Measurements from ENCODE around the gene PSMD13.

- TF ChIP-seq POLR2A (IDR thresholded peaks at IDR 0.05) = peak in 1 of 2 donors; percentile 86
- TF ChIP-seq, protein P1, sequence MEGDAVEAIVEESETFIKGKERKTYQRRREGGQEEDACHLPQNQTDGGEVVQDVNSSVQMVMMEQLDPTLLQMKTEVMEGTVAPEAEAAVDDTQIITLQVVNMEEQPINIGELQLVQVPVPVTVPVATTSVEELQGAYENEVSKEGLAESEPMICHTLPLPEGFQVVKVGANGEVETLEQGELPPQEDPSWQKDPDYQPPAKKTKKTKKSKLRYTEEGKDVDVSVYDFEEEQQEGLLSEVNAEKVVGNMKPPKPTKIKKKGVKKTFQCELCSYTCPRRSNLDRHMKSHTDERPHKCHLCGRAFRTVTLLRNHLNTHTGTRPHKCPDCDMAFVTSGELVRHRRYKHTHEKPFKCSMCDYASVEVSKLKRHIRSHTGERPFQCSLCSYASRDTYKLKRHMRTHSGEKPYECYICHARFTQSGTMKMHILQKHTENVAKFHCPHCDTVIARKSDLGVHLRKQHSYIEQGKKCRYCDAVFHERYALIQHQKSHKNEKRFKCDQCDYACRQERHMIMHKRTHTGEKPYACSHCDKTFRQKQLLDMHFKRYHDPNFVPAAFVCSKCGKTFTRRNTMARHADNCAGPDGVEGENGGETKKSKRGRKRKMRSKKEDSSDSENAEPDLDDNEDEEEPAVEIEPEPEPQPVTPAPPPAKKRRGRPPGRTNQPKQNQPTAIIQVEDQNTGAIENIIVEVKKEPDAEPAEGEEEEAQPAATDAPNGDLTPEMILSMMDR (IDR thresholded peaks at IDR 0.05) = no peak
Measured at GRCh38 chr11:208181-208916, 28.4 kb upstream of the PSMD13 start.
